SIG-M5 (cell line): ENCODE measurements around the gene ADSS1.

Source experiments
- DNase-seq: peaks from one replicate; lab custom pipeline; 2025; lab: John Stamatoyannopoulos, UW

ADSS1 gene

DNA sequence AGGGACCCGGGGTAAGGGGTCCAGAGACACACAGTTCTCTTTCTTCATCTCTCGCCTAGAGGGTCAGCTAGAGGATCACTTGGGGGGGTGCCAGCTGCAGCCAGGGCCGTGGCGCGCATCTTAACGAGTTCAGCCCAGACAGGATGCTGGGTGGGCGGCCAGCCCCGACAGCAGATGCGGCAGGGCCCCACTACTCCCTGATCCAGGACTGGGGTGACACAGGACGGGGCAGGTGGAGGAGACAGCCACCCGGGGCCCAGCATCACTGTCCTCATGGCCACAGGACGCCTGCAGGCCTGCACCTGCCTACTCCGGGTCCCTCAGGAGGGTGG, 58.7 kb downstream of the ADSS1 start:
- no peak for DNase-seq

DNA sequence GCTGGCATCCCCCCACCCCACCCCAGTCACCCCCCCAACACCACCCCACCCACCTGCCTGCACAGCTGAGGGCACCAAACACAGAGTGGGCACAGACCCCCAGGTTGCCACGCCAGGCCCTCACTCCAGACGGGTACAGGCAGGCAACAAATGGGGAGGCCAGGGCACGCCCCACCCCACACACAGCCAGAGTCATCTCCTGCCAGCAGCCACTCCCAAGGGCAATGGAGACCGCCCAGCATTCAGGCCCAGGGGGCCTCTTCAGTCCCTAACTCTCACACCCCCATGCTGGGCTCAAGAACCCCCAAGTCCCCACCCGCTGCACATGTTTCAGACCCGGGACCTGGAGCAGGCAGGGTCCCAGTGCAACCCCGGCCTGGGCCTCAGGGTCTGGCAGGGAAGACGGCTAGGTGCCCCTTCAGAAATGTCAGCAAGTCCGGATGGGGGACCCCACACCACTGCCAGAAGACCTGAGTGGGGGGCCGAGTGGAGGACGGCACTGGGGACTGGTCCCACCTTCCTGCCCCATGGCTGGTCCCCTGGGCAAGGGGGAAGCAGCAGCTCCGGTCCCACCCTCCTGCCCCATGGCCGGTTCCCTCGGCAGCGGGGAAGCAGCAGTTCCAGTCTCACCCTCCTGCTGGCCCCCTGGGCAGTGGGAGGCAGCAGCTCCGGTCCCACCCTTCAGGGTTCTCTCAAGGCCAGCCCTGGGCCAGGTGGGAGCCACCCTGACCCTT, 59.6 kb downstream of the ADSS1 start:
- no peak for DNase-seq

DNA sequence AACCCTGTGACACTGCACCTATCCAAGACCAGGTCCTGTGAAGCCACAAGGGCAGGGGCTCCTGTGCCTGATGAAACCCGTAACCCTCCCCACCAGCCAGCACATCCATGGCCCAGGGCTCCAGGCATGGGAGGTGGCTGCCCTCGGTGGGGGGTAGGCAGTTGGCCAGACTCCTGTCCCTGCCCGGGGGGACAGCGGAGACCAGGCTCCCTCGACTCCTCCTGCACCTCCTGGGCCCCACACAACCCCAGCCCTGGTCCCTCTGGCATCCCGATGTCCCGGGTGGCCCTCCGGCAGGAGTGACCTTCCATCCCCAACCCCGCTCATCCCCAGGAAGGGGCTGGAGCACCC, 60.2 kb downstream of the ADSS1 start:
- DNase-seq: no peak

DNA sequence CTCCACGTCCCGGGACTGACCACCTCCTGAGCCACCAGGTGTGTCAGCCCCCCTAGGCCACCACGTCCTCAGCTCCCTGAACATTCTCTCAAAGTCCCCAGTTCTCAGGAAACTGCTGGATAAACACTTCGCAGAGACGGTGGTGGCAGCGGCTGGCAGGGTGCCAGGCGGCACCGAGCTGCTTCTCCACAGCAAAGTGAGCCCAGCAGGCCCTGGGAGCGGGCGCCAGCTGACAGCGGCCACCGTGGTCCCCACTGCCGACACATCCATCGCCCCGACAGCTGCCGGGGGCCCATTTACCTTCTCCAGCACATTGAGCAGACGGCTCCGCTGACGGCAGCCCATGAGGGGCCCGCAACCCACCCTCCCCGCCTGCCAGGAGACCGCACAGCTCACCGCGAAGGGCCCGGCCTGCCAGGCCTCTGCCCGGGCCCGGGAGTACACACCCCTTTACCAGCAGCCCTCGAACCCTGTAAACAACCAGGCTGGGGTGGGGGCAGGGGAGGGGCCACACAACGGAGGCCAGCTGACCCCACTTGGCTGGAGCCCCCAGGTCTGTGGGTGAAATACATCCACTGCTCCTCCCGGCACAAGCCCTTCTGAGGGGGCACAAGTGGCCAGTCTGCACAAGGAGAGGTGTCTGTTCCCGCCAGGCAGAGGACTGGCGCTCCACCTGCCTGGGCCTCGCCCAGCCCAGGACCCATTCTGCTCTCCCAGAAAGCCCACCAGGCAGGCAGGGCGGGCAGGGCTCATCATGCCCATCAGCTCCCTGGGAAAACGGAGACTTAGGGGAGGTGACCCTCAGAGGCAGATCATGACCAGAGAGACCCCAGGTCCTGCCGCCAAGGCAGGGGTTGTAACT, 61.0 kb downstream of the ADSS1 start:
- DNase-seq: no peak

DNA sequence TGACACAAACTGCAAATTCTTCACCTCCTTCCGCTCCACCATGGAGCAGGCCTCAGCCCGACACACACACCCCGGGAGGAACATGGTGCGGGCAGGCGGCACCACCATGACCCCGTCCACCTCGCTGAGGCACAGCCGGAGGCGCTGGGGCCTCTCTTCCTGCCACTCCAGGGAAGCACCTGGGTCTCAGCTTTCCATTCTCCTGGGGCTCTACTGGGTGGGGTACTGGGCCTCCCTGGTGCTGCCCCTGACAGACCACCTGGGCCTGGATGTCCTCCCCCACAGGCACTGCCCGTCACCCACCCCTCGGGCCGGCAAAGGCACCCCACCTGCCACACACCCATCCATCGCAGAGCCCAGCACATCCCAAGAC, 61.7 kb downstream of the ADSS1 start:
- DNase-seq: no peak

DNA sequence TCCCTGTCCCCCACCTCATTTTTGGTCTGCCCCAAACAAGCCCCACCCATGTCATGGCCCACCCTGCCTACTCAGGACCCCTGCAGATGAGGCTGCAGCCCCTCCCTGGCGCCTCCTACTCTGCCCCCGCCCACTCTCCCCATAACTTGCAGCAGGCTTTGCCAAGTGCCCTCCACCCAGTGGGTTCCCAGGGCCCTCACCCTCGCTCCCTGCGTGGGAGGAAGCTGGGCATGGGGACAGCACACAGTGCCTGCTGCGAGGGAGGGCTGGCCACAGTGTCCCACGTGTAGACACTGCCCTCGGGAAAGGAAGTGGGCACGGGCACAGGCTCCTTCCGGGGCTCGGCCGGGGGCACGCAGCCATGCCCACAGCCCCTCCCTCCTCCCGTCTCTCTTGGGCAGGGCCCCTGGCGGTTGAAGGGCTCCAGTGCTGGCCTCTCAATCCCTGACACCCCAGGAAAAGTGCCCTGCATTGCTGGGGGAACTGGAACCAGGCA, 62.1 kb downstream of the ADSS1 start:
- no peak for DNase-seq

DNA sequence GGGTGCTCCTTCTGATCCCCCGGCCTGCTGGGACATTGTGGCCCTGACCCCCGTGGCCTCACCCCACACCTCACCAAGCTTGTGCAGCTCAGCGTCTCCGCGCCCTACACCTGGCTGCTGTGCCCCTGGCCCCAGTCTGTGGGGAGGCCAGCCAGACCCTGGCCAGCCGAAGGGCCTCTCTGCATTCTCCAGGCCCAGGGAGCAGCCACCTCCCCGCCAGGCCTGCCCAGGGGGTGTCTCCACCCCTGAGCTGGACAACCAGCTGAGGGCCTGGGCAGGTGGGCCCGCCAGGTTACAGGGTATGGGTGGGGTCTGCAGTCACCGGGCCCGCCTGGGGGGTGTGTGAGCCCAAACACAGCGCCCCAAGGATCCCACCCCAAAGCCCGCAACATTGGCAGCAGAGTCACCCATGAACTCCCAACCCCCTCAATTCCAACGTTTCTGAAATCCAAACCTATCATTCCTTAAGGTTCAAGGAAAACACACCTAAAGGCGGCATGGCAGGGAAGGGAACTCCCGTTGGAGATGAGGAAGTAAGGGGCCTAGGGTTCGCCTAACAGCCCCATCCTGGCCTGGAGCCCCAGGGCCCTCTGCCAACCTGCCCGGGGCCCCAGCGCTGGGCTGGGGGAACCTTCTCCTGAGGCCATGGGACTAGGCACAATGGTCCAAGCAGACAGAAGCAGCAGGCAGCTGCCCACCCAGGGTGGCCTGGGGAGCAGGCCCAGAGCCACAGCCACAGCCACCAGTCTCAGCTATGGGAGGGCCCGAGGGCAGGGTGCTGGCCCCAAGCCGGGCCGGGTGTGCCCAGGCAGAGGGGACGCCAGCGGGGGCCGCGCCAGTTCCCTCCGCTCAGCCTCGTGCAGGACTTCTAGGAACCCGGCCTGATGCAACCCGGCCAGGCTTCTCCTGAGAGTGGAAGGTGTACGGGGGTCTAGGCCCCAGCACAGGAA, 63.0 kb downstream of the ADSS1 start:
- no peak for DNase-seq

DNA sequence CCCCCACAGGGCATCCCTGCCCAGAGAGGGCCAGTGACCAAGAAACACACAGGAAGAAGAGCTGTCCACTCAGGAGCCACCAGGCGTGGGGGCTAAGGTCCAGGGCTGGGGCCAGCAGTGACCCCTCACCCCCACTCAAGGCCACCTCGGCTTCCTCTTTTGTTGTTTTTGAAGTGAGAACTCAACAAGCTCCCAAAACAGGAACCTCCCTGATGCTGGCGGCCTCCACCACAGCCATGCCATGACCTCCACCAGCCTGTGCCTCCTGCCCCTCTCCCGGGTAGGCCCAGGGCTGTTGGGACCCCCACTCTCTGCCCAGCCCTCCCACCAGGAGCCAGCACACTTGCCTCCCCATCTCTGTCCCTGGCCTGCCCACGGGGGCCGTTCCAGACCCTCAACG, 63.7 kb downstream of the ADSS1 start:
- no peak for DNase-seq

DNA sequence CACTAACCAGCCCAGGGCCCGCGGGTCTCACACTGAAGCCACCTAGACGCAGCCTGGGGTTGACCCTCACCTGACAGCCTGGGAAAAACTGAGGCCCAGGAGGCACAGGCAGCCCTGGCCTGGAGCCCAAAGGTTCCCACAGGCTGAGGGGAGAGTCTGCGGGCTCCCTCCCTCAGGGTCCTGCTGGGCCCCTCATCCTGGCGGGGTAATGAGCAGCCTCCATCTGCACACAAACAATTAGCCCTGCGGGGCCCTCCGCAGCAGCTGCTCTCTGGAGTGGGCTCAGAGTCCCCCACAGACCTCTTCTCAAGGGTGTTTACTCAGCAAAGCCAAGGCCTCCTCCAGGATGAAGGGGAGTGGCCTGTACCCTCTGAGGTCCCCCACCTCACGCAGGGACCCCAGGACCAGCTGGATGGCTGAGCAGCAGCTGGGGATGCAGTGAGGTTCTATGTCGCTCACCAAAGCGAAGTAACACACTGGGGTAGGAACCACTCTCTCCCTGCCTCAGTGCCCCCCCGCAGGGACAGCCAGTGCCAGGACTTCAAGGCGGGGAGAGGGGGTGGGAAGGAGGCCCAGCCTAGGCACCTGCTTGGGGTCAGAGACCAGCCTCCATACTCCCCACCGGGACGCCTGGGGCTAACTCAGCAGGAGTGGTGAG, 64.3 kb downstream of the ADSS1 start:
- DNase-seq: no peak

DNA sequence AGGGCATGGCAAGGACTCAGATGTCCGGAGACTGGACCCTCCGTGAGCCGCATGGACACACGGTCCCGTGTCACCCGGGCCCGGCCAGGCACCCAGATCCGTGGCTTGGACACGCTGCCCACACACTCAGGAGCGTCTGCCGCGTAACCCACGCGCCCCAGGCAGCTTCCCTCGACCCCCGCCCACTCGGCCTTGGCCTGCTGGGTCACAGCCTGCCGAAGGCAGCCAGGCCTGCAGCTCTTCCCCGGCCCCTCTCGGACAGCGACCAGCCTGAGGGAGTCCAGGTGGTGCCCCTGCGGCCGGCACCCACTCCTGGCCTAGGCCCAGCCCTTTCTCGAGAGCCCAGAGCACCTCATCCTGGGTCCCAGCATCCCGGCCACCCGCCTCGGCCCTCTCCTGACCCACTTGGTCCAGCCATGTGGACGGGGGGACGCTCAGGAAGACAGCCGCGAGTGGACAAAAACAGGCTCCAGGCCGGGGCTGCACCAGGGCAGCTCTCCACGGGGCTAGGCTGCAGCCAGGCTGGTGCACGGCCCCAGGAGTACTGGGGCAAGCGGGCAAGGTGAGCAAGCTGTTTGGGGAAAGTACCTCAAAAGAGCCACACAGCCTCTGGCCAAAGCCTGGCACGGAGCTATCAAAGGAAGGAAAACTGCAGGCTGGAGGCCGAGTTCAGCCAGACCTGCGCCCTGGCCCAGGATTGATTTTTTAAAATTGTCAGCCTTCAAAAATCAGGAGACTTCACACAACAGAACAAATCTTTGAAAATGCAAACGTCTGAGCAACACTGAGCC, 65.0 kb downstream of the ADSS1 start:
- DNase-seq: no peak

DNA sequence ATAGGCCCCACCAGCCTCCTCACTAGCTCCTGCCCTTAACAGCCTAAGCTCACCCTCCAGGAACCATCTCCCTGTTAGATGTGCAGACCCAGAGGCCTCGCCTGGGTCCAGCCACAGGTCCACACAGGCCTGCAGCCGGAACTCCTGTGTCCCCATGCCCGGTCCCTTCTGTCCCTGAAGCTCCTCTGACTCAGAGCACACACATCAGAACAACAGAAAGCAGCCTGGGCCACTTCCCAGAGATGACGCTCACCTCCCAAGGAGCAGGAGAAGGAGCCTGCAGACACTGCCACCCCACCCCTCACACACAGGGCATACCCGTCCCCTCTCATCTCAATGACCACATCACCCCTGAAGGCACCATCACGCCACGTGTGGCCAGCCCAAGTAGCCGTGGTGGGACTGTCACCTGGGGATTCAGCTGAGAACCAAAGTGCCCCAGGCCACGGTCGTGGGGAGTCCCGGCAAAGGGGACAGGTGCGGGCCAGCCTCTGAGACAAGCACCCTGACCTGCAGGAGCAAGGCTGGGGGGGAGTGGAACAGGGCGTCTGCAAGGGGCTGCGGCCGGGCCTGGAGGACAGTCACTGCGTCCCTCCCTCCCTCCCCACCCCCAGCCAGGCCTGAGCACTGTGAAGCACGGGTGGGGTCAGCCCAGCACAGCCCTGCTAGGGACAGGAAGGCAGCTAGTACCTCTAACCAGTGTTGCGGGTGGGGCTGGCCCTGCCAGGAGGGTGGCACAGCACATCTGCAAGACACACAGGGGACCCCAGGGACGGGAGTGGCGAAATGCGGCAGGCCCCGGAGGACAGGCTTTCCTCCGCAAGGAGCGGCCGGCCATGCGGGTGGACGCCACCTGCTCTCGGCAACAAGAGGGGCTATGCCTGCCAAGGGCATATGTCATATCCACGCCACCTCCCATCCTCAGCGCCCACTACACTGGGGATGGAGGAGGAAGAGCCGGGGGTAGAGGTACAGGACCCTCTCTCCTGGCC, 66.0 kb downstream of the ADSS1 start:
- DNase-seq: no peak

DNA sequence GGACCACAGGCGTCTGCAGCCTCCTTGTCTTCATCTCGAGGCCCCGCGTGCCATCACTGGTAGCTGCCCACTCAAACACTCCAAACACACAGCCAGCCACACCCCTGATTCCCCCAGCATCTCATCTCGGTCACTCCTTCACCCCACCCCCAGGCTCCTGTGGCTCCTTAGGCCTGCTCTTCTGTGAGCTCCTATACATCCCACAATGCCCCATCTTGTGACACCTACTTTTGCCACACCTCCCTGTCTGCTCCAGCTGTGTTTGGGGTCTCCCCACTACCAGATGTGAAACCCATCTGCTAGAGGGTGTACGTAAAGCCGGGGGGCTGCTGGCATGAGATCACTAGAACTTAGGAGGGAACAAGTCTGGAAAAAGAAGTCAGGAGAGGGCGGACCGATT, 67.4 kb downstream of the ADSS1 start:
- DNase-seq: no peak

DNA sequence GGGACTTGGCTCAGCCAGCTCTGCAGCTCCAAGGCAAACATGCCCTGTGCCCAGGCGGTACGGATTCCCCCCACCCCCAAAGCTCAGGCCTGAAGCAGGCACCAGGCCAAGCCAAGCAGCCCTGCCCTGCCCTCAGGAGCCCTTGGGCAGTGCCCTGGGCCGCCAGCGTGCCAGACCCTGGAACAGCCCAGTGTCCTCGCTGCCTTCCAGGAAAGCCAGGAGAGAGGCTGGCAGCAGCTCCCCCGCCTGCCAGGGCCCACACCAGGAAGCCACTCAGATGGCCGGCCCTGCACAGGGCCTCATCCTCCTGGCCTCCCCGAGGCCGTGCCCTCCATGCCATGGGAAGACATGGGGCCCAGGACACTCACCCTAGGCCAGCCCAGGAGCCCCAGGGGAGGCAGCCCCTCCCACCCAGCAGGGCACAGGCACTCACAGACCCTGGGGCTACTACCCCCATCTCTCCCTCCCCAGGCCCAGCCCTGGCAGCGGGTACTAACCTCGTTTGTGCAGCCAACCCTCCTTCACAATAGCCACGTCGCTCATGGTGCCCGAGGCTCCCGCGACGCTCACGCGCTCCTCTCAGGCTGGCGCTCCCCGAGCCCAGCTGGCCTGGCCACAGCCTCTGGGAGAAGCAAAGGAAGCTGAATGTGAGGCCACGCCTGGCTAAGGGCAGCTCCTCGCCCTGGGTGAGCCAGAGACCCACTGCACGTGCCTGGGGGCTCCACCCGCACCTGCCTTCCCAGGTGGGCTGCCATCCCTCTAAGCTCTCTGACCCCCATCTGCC, 68.3 kb downstream of the ADSS1 start:
- no peak for DNase-seq

DNA sequence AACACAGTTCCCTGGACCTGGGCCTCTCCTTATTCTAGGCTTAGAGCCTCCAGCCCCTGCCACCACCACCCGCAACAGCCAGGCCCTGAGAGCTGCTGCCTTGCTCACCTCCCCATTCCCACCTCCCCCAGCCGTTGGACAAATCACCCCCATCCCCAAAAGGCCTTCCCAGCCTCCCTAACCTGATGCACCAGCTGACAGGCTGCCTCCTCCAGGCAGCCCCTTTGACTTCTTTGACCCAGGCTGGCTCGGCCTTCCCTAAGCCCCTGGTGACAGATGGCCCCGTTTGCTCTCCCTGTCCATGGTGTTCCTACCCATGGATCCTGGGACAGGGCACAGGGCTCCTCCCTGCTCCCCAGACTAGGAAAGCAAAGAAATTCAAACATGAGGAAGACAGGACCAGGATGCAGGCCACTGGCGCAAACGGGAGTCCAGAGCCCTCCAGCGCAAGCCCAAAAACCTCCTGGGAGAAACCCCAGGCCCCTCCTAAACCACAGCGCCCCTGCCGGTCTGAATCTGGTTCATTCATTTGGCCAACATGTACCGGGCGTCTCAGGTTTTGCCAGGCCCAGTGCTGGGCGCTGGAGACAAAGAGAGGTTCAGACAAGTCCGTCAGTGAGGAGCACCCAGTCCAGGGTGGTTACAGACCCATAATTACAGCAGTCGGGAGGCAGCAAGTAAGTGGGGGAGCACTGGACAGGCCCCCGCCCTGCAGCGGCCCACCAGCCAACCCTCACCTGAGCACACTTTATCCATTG, 69.1 kb downstream of the ADSS1 start:
- DNase-seq: no peak

DNA sequence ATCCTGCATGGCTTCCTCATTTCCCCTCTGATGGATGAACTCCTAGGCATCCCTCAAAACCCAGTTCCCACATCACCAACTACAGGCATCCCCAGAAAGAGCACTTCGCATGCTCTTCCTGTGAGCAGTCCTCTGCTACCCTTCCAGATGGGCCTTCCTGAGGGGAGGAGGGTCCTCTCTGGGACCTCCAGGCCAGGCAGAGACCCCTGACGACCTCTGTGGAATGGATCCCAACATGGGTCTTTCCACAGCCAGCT, 69.6 kb downstream of the ADSS1 start:
- no peak for DNase-seq

DNA sequence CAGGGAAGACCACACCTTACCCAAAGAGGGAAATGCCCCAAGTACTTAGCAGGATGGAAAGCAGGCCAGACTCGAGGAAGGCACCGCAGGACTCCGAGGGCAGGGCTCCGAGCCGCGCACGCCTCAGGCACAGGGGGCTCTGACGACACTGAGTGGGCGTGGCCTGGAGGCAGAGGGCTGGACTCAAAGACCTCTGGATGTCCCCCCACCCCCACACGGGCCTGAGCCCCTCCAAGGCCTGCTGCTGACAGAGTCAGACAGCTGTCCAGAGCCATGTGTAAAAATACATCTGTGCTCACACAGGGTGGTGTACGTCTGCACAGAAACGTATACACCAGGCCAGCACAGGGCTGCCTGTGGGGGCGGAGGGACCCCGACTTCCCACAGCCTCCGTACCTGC, 70.1 kb downstream of the ADSS1 start:
- DNase-seq: no peak

DNA sequence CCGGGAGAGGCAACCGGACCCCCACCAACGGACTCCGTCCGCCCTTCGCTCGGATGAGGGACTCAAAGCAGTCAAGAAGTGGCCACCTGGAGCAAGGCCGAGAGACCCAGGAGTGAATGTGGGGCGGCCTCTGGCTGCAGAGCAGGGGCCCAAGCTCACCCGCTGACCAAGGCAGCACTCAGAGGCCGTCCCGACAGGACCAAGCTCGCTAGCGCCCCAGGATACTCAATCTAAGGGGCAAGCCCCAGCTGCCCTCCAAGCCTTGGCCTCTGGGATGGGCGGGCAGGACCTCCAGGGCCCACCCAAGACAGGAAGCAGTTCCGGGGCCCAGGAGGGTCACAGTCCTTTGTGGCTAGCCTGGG, 70.6 kb downstream of the ADSS1 start:
- DNase-seq: no peak

DNA sequence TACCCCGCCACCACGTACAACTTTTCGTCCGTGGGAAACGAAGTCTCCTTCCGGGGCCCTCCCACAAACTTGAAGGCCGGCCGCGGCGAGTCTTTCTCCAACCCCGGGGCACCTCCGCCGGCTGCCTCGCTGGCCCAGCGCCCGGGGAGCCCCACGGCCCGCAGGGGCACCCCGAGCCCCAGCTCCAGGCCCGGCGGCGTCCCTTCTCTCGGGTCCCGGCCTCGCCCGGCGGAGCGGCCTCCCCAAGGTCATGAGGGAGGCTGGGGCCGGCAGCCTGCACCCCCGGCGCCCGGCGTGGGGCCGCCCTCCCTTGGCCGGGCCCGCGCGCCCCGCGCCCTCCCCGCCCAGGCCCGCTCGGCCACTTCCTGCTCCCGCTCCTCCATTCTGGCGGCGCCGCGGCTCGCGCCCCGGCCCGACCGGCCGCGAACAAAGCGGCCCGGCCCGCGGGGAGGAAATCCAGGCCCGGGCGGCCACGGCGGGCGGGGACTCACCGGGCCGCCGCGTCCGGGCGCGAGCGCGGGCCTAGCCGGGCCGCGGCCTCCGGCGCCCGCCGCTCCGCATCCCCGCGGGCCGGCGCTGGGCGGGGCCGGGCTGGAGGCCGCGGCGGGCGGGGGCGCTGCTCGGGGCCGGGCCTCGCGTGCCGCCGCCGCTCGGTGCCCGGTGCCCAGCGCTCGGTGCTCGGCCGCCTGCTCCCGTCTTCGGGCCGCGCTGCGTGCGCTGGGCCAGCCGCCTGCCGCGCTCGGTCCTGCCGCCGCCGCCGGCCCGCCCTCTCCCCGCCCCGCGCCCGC, 71.2 kb downstream of the ADSS1 start, which contains the start of gene AKT1:
TSS of gene AKT1 (minus strand) at position 756 of the 788 bp plus-strand sequence. CDS start 3,105 bp downstream, outside the sequence.
- DNase-seq: no peak
